Measurements from ENCODE around the gene ATAT1. TPM values are rescaled to one million over a fixed set of nuclear protein-coding genes. Genes with fewer than 3 reads are reported as not detected.

Gene ATAT1
- total RNA-seq, 1 experiment from 2014 or later = 6.4 TPM

- Mint-ChIP-seq H3K36me3 (ENCODE audit: insufficient read depth, unreplicated experiment) (peaks cover 85% of the 10 kb centered on the region), H3K4me3 (ENCODE audit: unreplicated experiment) (peak within 1 kb of the TSS; percentile 83), H3K9me3 (ENCODE audit: unreplicated experiment) (no peaks in the 10 kb centered on the region), H3K4me1 (ENCODE audit: insufficient read depth, unreplicated experiment) (peaks cover 26% of the 10 kb centered on the region), H3K27me3 (ENCODE audit: insufficient read depth, unreplicated experiment) (no peaks in the 10 kb centered on the region), H3K27ac (ENCODE audit: low read depth, unreplicated experiment) (peak within 1 kb of the TSS; percentile 99)
- TSS peak; percentile 64 for BruUV-seq (replicated peaks)
- intact Hi-C loops (cut with micrococcal nuclease) = loop anchor here (2.0 kb wide), 2 partner anchors 56 to 104 kb away; partner anchors contain the start of genes DHX16 and TUBB
- POLR2A ChIA-PET = interaction anchor here (0.6 to 3.0 kb wide), 52 partner anchors 10 to 1751 kb away, joined by 3 to 40 read pairs (median 5); partner anchors contain the start of genes ABCF1, ATAT1, BAG6 and C6orf136
- TF ChIP-seq, protein P1, sequence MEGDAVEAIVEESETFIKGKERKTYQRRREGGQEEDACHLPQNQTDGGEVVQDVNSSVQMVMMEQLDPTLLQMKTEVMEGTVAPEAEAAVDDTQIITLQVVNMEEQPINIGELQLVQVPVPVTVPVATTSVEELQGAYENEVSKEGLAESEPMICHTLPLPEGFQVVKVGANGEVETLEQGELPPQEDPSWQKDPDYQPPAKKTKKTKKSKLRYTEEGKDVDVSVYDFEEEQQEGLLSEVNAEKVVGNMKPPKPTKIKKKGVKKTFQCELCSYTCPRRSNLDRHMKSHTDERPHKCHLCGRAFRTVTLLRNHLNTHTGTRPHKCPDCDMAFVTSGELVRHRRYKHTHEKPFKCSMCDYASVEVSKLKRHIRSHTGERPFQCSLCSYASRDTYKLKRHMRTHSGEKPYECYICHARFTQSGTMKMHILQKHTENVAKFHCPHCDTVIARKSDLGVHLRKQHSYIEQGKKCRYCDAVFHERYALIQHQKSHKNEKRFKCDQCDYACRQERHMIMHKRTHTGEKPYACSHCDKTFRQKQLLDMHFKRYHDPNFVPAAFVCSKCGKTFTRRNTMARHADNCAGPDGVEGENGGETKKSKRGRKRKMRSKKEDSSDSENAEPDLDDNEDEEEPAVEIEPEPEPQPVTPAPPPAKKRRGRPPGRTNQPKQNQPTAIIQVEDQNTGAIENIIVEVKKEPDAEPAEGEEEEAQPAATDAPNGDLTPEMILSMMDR (IDR thresholded peaks at IDR 0.05; ENCODE audit: unreplicated experiment) = no peak
- CTCF ChIA-PET = interaction anchor here (1.1 kb wide), 1 partner anchor 102 kb away, joined by 4 read pairs; no protein-coding TSS in a partner anchor
- peak; percentile 100 for DNase-seq (ENCODE audit: unreplicated experiment)
These were observed 9.7 kb upstream of the ATAT1 start, which contains the start of gene PPP1R10 for GRCh38 chr6:30616811-30617564. PPP1R10 (minus strand) TSS chr6:30617243; CDS start chr6:30609944, 7,299 bp downstream.

DNA sequence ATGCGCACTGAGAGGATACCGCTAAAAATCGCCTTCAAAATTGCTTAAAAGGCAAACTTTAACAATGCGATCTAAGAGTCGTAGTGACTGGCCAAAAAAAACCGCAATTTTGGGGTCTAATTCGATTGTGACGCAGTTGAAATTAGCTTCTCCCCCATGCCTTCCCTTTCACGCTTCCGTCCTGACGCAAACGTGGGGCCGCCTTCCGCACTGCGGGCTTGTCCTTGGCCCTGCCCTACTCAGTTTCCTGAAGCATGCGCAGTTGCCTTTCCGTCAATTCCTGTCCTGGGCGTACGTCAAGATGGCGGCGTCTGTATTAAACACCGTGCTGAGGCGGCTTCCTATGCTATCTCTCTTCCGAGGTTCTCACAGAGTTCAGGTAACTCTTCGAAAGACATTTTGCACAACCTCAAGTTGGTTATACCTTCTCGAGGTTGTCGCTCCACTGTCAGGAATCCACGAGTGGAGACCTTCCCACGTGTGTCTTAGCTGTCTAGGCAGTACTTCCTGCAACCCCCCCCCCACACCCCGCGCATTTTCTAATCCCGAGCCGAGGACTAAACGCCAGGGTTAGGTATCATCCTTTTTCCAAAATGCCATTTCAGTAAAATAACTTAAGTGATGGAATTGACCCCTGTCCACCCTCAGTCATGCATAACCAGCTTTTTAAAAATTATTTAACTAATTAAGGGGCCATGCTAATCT lies 9.0 kb upstream of the ATAT1 start, which contains the start of gene MRPS18B:
Gene MRPS18B, plus strand, starts transcription at position 276 of the 705 bp plus-strand sequence. Its CDS starts 26 bp downstream, at position 302.
- Mint-ChIP-seq H3K27ac (ENCODE audit: low read depth, unreplicated experiment) (peak within 1 kb of the TSS; percentile 99), H3K4me1 (ENCODE audit: insufficient read depth, unreplicated experiment) (peaks cover 25% of the 10 kb centered on the region), H3K4me3 (ENCODE audit: unreplicated experiment) (peak within 1 kb of the TSS; percentile 83), H3K27me3 (ENCODE audit: insufficient read depth, unreplicated experiment) (no peaks in the 10 kb centered on the region), H3K36me3 (ENCODE audit: insufficient read depth, unreplicated experiment) (peaks cover 90% of the 10 kb centered on the region), H3K9me3 (ENCODE audit: unreplicated experiment) (no peaks in the 10 kb centered on the region)
- TF ChIP-seq, protein P1 (IDR thresholded peaks at IDR 0.05; ENCODE audit: unreplicated experiment) = no peak
- CTCF ChIA-PET = interaction anchor here (0.5 to 2.1 kb wide), 11 partner anchors 10 to 465 kb away, joined by 3 to 16 read pairs (median 3); no protein-coding TSS in a partner anchor
- DNase-seq (ENCODE audit: unreplicated experiment) = peak; percentile 98
- POLR2A ChIA-PET = interaction anchor here (0.6 to 3.0 kb wide), 64 partner anchors 8 to 1752 kb away, joined by 3 to 40 read pairs (median 5); partner anchors contain the start of genes ABCF1, ATAT1, BAG6 and C6orf136
- intact Hi-C loops (cut with micrococcal nuclease) = loop anchor here (2.0 kb wide), 2 partner anchors 55 to 103 kb away; partner anchors contain the start of genes DHX16 and TUBB
- BruUV-seq (replicated peaks) = TSS peak; percentile 78

GRCh38 chr6:30618270-30618797 lies 8.3 kb upstream of the ATAT1 start:
- peak overlapping the region; percentile 99 for H3K27ac Mint-ChIP-seq (ENCODE audit: low read depth, unreplicated experiment)
- TF ChIP-seq, protein P1 (IDR thresholded peaks at IDR 0.05; ENCODE audit: unreplicated experiment) = no peak
- intact Hi-C loops (cut with micrococcal nuclease) = no loop called here
- peaks cover 22% of the 10 kb centered on the region for H3K4me1 Mint-ChIP-seq (ENCODE audit: insufficient read depth, unreplicated experiment)
- ChIA-PET POLR2A (interaction anchor here (0.5 to 3.0 kb wide), 51 partner anchors 8 to 1034 kb away, joined by 3 to 40 read pairs (median 5); partner anchors contain the start of genes ABCF1, ATAT1, BAG6 and C6orf136), CTCF (interaction anchor here (0.5 to 2.1 kb wide), 12 partner anchors 9 to 465 kb away, joined by 3 to 16 read pairs (median 3); no protein-coding TSS in a partner anchor)
- H3K9me3 Mint-ChIP-seq (ENCODE audit: unreplicated experiment) = no peaks in the 10 kb centered on the region
- H3K4me3 Mint-ChIP-seq (ENCODE audit: unreplicated experiment) = peak overlapping the region; percentile 83
- DNase-seq (ENCODE audit: unreplicated experiment) = no peak
- no TSS peak for BruUV-seq (replicated peaks)
- H3K36me3 Mint-ChIP-seq (ENCODE audit: insufficient read depth, unreplicated experiment) = peaks cover 90% of the 10 kb centered on the region
- no peaks in the 10 kb centered on the region for H3K27me3 Mint-ChIP-seq (ENCODE audit: insufficient read depth, unreplicated experiment)

All from MCF 10A (cell line).